Measurements from ENCODE around the gene MAPKAP1.

MAPKAP1 gene

GRCh38 chr9:125747765-125748445 is 40.9 kb upstream of the MAPKAP1 start:
- no peaks in the 10 kb centered on the region for H3K27me3 ChIP-seq (ENCODE audit: insufficient read depth, poor library complexity, severe bottlenecking)
- H3K4me3 ChIP-seq (replicated peaks; ENCODE audit: insufficient read depth, low read length): peak overlapping the region; percentile 86
- TF ChIP-seq SPI1 (IDR thresholded peaks at IDR 0.05; ENCODE audit: borderline replicate concordance, low read depth) (no peak), POLR2AphosphoS5 (IDR thresholded peaks at IDR 0.05; ENCODE audit: low read depth) (no peak), REST (IDR thresholded peaks at IDR 0.05; ENCODE audit: insufficient replicate concordance, low read depth) (no peak), GABPA (IDR thresholded peaks at IDR 0.05; ENCODE audit: low read depth) (no peak), CTCF (IDR thresholded peaks at IDR 0.05; ENCODE audit: insufficient read depth, low read length) (no peak)
- peak overlapping the region; percentile 31; the same call in 1 of the 2 replicates for H3K27ac ChIP-seq (replicated peaks)
- peak; percentile 10 to 36 for DNase-seq (ENCODE audit: low read depth in 1 of 2, low spot score in 1 of 2)

DNA sequence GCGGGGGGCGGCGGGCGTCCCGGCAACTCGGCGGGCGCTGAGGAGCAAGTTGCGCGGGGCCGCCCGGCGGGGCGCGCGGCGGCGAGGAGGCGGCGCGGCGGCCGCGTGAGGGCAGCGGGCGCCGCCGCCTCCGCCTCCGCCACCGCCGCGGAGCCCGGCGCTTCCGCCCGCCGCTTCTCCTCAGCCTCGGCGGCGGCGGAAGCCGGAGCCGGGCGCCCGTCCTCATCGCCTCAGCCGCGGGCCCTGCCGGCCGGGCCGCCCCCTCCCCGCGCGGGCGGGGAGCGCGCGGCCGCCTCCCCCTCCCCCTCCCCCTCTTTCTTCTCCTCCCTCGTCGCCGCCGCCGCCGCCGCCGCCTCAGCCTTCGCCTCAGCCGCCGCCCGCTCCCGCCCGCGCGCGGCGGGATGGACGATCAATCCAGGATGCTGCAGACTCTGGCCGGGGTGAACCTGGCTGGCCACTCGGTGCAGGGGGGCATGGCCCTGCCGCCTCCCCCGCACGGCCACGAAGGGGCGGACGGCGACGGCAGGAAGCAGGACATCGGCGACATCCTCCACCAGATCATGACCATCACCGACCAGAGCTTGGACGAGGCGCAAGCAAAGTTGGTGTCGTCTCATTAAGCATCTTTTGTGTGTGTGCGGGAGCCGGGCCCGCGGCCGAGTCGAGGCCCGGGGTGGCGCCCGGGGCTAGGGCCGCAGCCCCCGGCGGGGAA is 40.2 kb upstream of the MAPKAP1 start, which contains the start of gene PBX3:
TSS of gene PBX3 (plus strand) at position 321 of the 712 bp plus-strand sequence.
- H3K4me3 ChIP-seq (replicated peaks; ENCODE audit: insufficient read depth, low read length): peak within 1 kb of the TSS; percentile 86
- TF ChIP-seq POLR2AphosphoS5 (IDR thresholded peaks at IDR 0.05; ENCODE audit: low read depth) (no peak), SPI1 (IDR thresholded peaks at IDR 0.05; ENCODE audit: borderline replicate concordance, low read depth) (no peak), GABPA (IDR thresholded peaks at IDR 0.05; ENCODE audit: low read depth) (no peak), REST (IDR thresholded peaks at IDR 0.05; ENCODE audit: insufficient replicate concordance, low read depth) (no peak), CTCF (IDR thresholded peaks at IDR 0.05; ENCODE audit: insufficient read depth, low read length) (no peak)
- peak within 1 kb of the TSS; percentile 79 for H3K27ac ChIP-seq (replicated peaks)
- H3K27me3 ChIP-seq (ENCODE audit: insufficient read depth, poor library complexity, severe bottlenecking): no peaks in the 10 kb centered on the region
- peak; percentile 17 to 31 for DNase-seq (ENCODE audit: low read depth in 1 of 2, low spot score in 1 of 2)

DNA sequence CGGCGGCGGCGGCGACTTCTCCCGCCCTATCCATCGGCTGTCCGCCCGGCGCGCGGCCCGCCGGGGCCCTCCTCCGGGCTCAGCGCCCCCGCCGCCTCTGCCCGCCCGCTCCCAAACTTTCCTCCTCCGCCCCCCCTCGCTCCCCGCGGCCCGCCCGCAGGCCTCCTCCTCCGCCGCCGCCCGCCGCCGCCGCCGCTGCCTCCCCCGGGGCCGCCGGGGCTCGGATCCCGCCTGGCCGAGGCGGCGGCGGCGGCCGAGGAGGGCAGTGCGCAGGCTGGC is 39.7 kb upstream of the MAPKAP1 start:
- DNase-seq (ENCODE audit: low read depth in 1 of 2, low spot score in 1 of 2): no peak
- TF ChIP-seq GABPA (IDR thresholded peaks at IDR 0.05; ENCODE audit: low read depth): no peak
- no peak for TF ChIP-seq CTCF (IDR thresholded peaks at IDR 0.05; ENCODE audit: insufficient read depth, low read length)
- TF ChIP-seq REST (IDR thresholded peaks at IDR 0.05; ENCODE audit: insufficient replicate concordance, low read depth): no peak
- no peak for TF ChIP-seq POLR2AphosphoS5 (IDR thresholded peaks at IDR 0.05; ENCODE audit: low read depth)
- no peak for TF ChIP-seq SPI1 (IDR thresholded peaks at IDR 0.05; ENCODE audit: borderline replicate concordance, low read depth)
- Histone ChIP-seq H3K27me3 (ENCODE audit: insufficient read depth, poor library complexity, severe bottlenecking) (no peaks in the 10 kb centered on the region), H3K4me3 (replicated peaks; ENCODE audit: insufficient read depth, low read length) (peak overlapping the region; percentile 86), H3K27ac (replicated peaks) (no peak overlapping the region)

Measured in HL-60 (cell line).